Dendritic cell treated with granulocyte-macrophage colony-stimulating factor and Interleukin-4, amounts not matched to agents 40 ng/mL and 50 ng/mL, for 4 days (primary cell): ENCODE measurements around the gene DNAAF3.
A peak's percentile ranks its signal among the peaks of the same experiment; 100 is the strongest.
"Not testable (repeated sequence)": the region's sequence is repeated elsewhere in the genome, so short reads cannot be mapped to it uniquely, and the experiment has no call there.

Experiments used
- H3K27ac Mint-ChIP-seq: one replicate; pipeline ENCODE4 v1.8.0; 2022; ENCODE audit warnings: mild to moderate bottlenecking, mixed read lengths
- H3K27me3 Mint-ChIP-seq: one replicate; pipeline ENCODE4 v1.8.0; 2022; ENCODE audit warnings: mild to moderate bottlenecking, mixed read lengths
- H3K36me3 Mint-ChIP-seq: one replicate; pipeline ENCODE4 v1.8.0; 2022; ENCODE audit warnings: low read depth, mixed read lengths
- H3K4me1 Mint-ChIP-seq: one replicate; pipeline ENCODE4 v1.8.0; 2022; ENCODE audit warnings: low read depth, mixed read lengths
- H3K4me3 Mint-ChIP-seq: one replicate; pipeline ENCODE4 v1.8.0; 2022; ENCODE audit warnings: mild to moderate bottlenecking, moderate library complexity, mixed read lengths
- H3K9me3 Mint-ChIP-seq: one replicate; pipeline ENCODE4 v1.8.0; 2022; ENCODE audit warnings: mixed read lengths
- intact Hi-C: fragments of 100-400 bp; cut with micrococcal nuclease; formaldehyde crosslinking; loops from one replicate; pipeline ENCODE4 v1.15.0; 2022

Gene DNAAF3

DNA sequence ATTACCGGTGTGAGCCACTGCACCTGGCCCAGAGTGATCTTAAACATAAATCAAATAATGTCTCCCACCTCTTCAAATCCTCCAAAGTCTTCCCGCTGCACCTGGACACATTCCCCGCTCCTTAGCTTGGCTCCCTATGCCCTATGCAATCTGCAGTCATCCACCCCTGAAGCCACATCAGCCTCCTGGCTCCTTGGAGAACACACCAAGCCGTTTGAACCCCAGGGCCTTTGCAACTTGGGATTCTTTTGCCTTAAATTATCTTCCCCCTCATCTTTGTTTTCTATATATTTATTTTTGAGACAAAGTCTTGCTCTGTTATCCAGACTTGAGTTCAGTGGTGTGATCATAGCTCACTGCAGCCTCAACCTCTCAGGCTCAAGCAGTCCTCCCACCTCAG is 2.7 kb upstream of the DNAAF3 start:
- H3K27me3 Mint-ChIP-seq, result peaks cover 91% of the 10 kb centered on the region
- H3K4me3 Mint-ChIP-seq, result no peak overlapping the region
- no peak overlapping the region for H3K27ac Mint-ChIP-seq
- H3K9me3 Mint-ChIP-seq, result no peaks in the 10 kb centered on the region
- intact Hi-C loops, result no loop called here
- no peaks in the 10 kb centered on the region for H3K36me3 Mint-ChIP-seq
- peaks cover 36% of the 10 kb centered on the region for H3K4me1 Mint-ChIP-seq

DNA sequence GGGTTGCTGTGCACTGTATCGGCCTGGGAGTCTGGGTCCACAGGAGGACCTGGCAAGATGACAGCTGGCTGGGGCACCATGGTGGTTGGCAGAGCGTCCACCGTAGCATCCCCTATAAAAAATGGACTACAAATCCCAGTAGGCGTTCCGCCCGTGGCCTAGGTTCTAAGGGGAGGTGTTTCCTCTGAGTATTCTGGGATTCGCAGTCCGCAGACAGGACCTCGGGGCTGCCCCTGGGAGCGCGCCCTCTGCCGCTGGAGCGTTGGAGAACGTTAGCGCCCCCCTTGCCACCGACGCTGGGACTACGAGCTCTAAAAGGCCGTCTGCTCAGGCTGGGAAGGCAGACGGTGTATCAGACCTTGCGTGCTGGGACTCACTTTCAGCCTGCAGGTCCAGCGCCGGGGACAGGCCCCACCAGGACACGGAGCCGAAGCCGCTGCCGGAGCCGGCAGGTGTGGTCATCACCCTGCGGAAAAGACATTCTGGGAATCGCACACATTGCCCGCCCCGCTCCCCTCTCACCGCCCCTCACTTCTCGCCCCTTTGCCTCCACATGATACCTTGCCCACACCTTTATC is 372 bp downstream of the DNAAF3 start:
- Mint-ChIP-seq H3K4me1 (peaks cover 19% of the 10 kb centered on the region), H3K27me3 (peaks cover 84% of the 10 kb centered on the region), H3K4me3 (peak overlapping the region; percentile 83), H3K9me3 (no peaks in the 10 kb centered on the region), H3K27ac (no peak overlapping the region), H3K36me3 (no peaks in the 10 kb centered on the region)
- intact Hi-C loops, result no loop called here

DNA sequence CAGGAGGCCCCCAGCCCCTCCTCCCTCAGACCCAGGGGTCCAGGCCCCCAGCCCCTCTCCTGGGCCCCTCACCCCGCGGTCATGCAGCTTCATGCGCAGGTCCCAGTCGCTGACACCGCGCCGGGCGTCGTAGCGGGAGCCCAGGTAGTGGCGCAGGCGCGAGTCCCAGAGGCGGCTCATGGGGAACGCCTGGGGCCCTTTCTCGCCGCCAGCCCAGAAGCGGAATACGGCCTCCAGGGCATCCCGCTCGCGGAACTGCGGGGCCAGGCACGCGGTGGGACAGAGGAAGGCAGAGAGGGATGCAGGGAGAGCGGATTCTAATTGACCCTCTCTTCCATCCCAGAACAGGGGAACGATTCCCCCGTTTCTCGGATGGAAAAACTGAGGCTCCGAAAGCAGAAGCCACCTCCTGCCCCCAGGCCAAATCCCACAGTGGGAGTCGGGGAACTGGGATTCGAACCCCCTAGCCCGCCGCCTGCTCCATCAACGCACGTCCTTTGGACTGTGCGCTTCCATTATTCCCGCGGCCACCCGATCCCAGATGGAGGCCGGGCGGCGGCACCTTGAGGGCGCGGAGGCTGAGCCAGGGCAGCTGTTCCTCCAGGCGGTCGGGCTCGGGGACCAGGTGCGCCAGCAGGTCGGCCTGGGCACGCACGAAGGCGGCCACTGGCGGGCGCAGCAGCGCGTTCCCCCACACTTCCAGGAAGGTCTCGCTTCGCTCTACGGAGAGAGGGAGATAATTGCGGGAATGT is 4.7 kb downstream of the DNAAF3 start:
- Mint-ChIP-seq H3K4me3 (no peak overlapping the region), H3K27me3 (peaks cover 88% of the 10 kb centered on the region), H3K9me3 (no peaks in the 10 kb centered on the region), H3K27ac (no peak overlapping the region), H3K4me1 (peaks cover 19% of the 10 kb centered on the region), H3K36me3 (no peaks in the 10 kb centered on the region)
- intact Hi-C loops, result no loop called here

DNA sequence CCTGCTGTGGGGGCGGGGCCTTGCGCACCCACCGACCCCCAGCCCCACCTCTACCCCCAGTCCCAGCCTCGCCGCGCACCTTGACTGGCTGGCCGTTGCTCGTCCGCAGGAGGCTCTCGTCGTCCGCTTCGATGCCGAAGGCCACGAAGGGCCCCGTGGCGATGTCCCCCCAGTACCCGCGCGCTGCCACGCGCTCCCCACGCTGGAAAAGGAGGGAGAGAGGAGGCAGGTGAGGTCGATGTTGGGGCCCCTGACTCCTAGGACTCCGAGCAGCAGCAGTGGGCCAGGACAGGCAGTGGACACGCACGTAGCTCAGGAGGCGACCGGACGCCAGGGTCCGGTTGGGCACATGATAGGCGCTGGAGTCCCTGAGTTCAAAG is 5.4 kb downstream of the DNAAF3 start:
- Mint-ChIP-seq H3K4me3 (no peak overlapping the region), H3K36me3 (no peaks in the 10 kb centered on the region), H3K27me3 (peaks cover 88% of the 10 kb centered on the region), H3K9me3 (no peaks in the 10 kb centered on the region), H3K4me1 (peaks cover 19% of the 10 kb centered on the region), H3K27ac (no peak overlapping the region)
- intact Hi-C loops, result loop anchor here (1.0 kb wide), 1 partner anchor 44 kb away; the partner anchor contains the start of gene PPP1R12C

DNA sequence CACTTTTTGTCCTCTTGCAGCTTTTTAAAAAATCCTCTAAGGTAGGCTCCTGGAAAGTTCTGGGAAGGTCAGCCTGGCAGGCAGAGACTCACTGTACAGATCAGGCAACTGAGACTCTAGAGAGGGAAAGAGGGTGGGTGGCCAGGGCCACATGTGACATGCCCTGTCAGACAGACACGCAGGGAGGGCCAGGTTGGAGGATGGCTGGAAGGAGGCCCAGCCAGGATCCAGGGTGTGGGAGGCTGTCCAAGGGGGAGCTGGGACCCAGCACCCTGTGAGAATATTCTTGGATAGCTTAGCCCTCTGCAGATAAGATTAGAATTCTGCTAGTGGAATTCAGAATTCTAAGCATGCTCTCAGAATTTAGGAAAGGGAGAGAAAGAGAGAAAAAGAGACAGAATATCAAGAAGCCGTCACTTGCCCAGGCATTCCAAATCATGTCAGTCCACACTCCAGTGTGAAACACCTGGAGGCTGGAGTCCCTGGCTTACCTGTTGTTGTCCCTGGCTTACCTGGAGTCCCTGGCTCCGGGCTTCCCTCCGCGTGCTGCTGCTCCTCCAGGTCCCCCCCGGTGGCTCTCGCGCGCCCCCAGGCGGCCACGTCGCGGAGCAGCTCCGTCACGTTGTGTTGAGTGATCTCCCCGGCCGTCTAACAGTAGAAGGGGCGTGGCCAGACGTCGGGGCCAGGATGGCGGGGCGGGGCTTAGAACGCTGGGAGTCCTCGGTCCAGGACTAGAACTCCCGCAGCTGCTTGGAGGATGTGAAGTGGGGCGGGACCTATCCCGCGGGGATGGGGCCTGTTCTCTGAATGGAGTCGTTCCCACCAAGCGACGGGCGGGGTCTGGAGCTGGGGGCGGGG is 6.1 kb downstream of the DNAAF3 start:
- peaks cover 20% of the 10 kb centered on the region for H3K4me1 Mint-ChIP-seq
- no peaks in the 10 kb centered on the region for H3K36me3 Mint-ChIP-seq
- intact Hi-C loops, result loop anchor here (1.0 kb wide), 1 partner anchor 43 kb away; the partner anchor contains the start of gene PPP1R12C
- H3K27me3 Mint-ChIP-seq, result peaks cover 84% of the 10 kb centered on the region
- no peak overlapping the region for H3K27ac Mint-ChIP-seq
- peak overlapping the region; percentile 27 for H3K4me3 Mint-ChIP-seq
- H3K9me3 Mint-ChIP-seq, result no peaks in the 10 kb centered on the region

DNA sequence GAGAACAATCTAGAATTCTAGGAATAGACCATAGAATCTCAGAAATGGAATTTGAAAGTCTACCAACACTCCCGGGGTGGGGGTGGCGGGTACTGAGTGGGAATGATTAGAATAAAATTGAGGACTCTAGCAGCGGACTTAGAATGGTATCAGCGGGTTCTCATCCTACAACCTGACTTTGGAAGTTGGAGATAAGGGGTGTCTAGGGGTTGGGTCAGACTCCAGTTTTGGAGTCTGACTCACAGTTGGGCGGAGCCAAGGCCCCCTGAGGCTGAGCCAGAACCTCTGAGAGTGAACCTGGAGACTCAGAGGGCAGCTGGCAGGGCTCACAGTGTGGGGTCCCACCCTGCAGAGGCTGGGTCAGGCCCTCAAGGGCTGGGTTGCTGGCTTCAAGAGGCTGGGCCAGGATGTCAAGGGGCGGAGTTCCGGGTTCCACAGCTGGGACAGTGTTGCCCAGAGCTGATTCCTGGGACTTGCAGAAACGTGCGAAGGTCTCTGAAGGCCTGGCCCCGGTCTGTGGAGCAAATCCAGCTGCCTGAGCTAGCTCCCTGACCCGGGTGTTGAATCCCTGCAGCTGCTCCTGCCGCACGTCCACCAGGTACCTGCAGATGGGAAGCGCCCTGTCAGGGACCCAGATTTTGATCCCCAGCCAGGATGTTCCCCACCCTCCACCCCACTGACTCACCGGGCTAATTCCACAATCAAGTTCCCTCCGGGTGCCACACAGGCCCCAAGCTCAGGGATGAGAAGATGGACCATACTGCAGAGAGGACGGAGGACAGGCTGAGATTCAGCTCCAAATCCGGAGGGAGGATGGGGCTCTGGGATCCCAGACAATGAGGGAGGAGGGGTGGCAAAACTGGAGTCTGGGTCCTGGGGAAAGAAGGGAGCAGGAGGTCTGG is 7.3 kb downstream of the DNAAF3 start:
- H3K9me3 Mint-ChIP-seq, result no peaks in the 10 kb centered on the region
- H3K27ac Mint-ChIP-seq, result no peak overlapping the region
- H3K4me3 Mint-ChIP-seq, result no peak overlapping the region
- intact Hi-C loops, result no loop called here
- H3K27me3 Mint-ChIP-seq, result peaks cover 82% of the 10 kb centered on the region
- no peaks in the 10 kb centered on the region for H3K36me3 Mint-ChIP-seq
- peaks cover 21% of the 10 kb centered on the region for H3K4me1 Mint-ChIP-seq

DNA sequence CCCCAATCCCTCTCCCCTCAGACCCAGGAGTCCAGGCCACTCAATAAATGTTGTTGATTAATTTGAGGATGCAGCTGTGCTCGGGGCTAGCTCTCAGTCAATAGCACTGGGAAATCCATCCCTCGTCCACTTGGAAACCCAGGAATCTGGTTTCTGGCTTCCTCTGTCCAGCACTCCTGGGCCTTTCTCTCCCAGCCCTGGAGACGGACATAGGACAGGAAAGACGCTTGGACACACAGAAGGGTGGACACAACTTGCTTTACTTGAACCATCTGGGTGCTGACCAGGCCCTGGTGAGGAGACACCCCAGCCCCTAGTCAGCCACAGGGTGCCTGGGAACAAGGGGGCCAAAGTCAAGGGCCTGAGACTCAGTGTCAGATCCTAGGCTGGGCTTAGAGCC is 8.0 kb downstream of the DNAAF3 start:
- H3K36me3 Mint-ChIP-seq, result no peaks in the 10 kb centered on the region
- no peak overlapping the region for H3K4me3 Mint-ChIP-seq
- peaks cover 81% of the 10 kb centered on the region for H3K27me3 Mint-ChIP-seq
- H3K9me3 Mint-ChIP-seq, result no peaks in the 10 kb centered on the region
- peaks cover 26% of the 10 kb centered on the region for H3K4me1 Mint-ChIP-seq
- peak overlapping the region; percentile 1 for H3K27ac Mint-ChIP-seq
- intact Hi-C loops, result no loop called here

DNA sequence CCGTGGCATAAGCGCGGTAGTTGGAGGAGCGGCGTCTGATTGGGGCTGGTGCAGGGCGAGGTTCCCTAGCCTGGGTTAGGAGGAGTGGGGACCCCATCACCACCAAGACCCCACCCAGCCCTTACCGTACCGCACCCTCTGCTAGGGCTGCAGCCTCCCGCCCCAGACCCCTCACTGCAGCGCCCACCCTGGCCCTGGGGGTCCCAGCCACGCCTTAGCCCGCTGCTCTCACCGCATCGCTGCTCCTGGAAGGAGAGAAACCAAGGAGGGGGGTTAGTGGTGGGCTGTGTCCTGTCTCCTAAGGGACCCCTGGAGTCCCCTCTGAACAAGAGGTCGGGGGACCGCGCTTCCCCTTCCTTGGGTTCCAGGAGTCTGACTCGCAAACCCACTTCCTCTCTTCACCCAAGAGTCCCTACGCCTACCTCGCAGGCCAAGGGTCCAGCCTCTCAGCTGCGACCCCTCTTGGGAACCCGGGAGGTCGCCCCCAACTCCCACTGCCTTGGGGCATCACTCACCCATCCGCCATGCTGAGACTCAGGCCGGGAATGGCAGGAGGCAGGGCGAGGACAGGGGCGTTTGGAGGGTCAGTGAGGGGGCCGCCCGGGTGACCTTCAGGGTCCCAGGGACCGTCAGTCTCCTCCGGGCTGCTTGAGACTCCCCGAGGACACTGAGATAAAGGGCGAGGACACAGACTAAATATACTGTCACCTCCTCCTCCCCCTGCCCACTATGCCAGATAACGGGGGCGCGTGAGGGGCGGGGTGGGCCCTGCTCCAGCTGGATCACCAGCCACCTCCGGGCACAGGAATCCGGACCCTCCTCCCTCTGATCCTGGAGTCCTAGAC is 9.1 kb downstream of the DNAAF3 start, which contains the start of gene TNNI3:
Gene TNNI3, minus strand, starts transcription at position 669 of the 845 bp plus-strand sequence. Its CDS starts 143 bp downstream, at position 526.
- peaks cover 2% of the 10 kb centered on the region for H3K9me3 Mint-ChIP-seq
- no peaks in the 10 kb centered on the region for H3K36me3 Mint-ChIP-seq
- H3K27me3 Mint-ChIP-seq, result peaks cover 75% of the 10 kb centered on the region
- intact Hi-C loops, result no loop called here
- peaks cover 26% of the 10 kb centered on the region for H3K4me1 Mint-ChIP-seq
- H3K4me3 Mint-ChIP-seq, result peak within 1 kb of the TSS; percentile 21
- peak within 1 kb of the TSS; percentile 1 for H3K27ac Mint-ChIP-seq

DNA sequence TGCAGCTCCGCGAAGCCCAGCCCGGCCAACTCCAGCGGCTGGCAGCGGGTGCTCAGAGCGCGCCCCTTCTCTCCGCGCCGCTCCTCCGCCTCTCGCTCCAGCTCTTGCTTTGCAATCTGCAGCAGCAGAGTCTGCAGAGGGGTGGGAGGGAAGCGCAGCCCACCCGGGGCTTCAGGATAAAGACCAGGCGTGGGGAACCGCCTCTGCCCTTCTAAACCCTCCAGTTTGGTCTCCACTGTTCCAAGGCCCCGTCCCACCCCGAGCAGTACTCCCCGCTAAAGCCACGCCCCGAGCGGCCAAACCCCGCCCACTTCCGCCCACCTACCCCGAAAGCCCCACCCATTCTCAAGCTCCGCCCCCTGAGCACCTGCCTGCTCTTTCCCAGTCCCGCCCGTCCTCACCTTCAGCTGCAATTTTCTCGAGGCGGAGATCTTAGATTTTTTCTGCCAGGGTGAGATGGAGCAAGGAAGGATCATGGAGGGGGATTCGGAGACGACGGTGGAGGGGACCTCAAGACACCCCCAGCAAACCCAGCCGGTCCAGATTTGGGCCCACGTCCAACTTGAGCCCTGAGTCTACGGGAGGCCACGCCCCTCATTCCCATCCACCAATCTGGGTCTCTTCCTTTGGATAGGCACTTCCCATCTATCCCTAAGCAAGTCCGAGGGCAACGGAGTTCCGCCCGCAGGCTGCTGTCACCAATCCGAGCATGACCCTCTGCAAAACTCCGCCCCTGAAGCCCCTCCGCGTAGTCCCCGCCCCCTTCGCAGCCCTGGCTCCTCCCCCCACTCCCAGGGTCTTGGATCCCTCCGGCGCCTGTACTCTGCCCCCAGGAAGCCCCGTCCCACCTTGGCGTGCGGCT is 10.0 kb downstream of the DNAAF3 start:
- H3K27ac Mint-ChIP-seq, result no peak overlapping the region
- peaks cover 11% of the 10 kb centered on the region for H3K9me3 Mint-ChIP-seq
- H3K36me3 Mint-ChIP-seq, result no peaks in the 10 kb centered on the region
- H3K27me3 Mint-ChIP-seq, result peaks cover 68% of the 10 kb centered on the region
- H3K4me1 Mint-ChIP-seq, result peaks cover 26% of the 10 kb centered on the region
- intact Hi-C loops, result no loop called here
- H3K4me3 Mint-ChIP-seq, result peak overlapping the region; percentile 21

DNA sequence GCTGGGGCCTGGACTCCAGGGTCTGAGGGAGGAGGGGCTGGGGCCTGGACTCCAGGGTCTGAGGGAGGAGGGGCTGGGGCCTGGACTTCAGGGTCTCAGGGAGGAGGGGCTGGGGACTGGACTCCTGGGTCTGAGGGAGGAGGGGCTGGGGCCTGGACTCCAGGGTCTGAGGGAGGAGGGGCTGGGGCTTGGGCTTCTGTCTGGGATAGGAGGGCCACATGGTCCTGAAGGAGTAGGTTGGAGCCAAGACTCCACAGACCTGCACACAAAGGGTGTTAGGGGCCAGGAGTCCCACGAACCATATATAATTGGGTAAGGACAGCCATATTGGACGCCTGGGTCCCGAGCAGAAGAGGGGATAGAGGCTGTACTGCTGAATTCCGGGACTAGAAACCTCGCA is 10.6 kb downstream of the DNAAF3 start:
- H3K27ac Mint-ChIP-seq, H3K4me3 Mint-ChIP-seq, intact Hi-C loops, H3K36me3 Mint-ChIP-seq: not testable (repeated sequence)
- Mint-ChIP-seq H3K27me3 (peaks cover 66% of the 10 kb centered on the region), H3K9me3 (peaks cover 11% of the 10 kb centered on the region), H3K4me1 (peaks cover 26% of the 10 kb centered on the region)

DNA sequence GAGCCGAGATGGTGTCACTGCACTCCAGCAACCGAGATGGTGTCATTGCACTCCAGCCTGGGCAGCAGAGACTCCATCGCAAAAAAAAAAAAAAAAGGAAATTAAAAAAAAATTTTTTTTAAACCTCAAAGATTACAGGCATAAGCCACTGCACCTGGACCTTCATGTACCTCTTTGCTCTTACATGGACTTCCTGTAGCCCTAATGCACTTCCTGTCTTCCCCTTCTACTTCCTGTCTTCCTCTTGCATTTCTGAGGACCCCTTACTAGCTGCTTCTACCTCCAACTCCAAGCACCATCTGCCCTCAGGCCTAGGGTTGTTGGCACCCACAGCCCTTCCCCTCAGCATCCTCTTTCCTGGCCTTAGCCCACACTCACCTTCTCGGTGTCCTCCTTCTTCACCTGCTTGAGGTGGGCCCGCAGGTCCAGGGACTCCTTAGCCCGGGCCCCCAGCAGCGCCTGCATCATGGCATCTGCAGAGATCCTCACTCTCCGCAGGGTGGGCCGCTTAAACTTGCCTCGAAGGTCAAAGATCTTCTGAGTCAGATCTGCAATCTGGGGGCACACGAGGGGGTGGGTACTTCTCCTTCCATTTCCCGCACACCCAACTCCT is 12.7 kb downstream of the DNAAF3 start:
- Mint-ChIP-seq H3K36me3 (no peaks in the 10 kb centered on the region), H3K27ac (no peak overlapping the region), H3K9me3 (peaks cover 11% of the 10 kb centered on the region), H3K4me1 (peaks cover 26% of the 10 kb centered on the region), H3K4me3 (no peak overlapping the region), H3K27me3 (peaks cover 64% of the 10 kb centered on the region)
- intact Hi-C loops, result no loop called here

DNA sequence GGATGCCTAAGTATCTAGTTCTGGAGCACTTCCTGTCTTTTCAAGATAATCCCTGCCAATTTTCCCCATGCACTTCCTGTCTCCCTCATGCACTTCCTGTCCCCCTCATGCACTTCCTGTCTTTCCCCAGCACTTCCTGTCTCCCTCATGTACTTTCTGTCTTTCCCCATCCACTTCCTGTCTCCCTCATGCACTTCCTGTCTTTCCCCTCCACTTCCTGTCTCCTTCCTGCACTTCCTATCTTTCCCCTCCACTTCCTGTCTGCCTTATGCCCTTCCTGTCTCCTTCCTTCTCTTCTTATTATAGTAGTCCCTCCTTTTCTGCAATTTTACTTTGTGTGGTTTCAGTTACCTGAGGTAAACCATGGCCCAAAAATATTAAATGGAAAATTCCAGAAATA is 14.4 kb downstream of the DNAAF3 start:
- Mint-ChIP-seq H3K27ac (no peak overlapping the region), H3K27me3 (peaks cover 65% of the 10 kb centered on the region), H3K36me3 (no peaks in the 10 kb centered on the region), H3K4me1 (peaks cover 19% of the 10 kb centered on the region), H3K4me3 (no peak overlapping the region), H3K9me3 (peaks cover 11% of the 10 kb centered on the region)
- intact Hi-C loops, result no loop called here
